TTC549 (cell line): Measurements from ENCODE around the gene MEPCE.
A peak's percentile ranks its signal among the peaks of the same experiment; 100 is the strongest.

Source experiments
- FAIRE-seq: peaks from 2 replicates; lab custom pipeline; 2012; peaks lifted over from hg19 to GRCh38; lab: Jason Lieb, UNC

The MEPCE gene

DNA sequence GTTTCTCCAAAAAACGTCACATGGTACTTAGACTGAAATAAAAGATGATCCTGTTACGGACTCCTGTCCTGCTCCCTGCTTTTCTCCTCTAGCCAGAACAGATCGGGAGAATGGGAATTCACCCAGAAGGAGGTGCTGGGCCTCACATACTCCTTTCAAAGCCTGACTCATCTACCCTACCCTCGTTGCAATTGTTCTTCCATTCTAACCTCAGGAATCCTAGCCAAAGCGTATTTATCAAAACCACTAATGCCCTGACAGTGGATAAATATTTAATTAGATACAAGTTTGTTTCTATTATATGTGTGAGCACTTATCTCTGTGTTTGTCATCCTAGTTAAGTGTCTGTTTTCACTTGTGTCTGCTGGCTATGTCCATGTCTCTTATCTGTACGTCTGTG is 22.9 kb upstream of the MEPCE start:
- FAIRE-seq, result no peak

GRCh38 chr7:100407285-100408180 is 22.1 kb upstream of the MEPCE start:
- no peak for FAIRE-seq

- FAIRE-seq, result no peak
Observed at GRCh38 chr7:100411101-100411500, 18.5 kb upstream of the MEPCE start.

- FAIRE-seq, result no peak
Observed at GRCh38 chr7:100413346-100413745, 16.3 kb upstream of the MEPCE start.

DNA sequence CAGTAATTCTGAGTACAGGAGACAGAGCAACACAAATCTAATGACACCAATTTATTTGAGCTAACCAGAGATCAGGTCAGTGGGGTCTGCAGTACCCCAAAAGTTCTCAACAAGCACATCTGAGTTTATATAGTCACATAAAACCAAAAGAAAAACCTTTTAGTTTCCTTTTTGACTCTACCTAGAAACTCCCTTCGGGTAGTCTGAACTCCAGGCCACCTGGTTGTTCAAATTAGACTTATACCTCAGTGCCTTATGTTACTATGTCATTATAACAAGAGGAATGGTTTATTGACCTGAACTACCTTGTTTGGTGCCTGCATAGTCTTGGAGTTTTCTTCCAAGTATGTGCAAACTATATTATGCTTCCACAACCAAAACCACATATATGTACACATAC is 15.7 kb upstream of the MEPCE start:
- no peak for FAIRE-seq

DNA sequence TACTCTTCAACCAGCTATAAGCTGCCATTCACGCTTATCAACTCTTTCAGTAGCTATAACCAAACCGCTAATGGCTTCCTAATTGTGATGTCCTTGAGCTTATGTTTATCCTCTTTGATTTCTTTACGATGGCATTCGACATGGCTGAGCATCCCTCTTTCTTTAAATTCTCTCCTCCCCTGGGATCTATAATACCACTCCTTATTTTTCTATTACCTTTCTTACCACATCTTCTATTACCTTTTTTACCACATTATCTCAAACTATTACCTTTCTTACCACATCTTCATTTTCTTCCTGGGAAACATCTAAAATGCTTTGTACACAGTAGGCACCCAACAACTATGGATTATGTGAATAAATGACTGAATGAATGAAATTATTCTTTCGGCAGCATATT is 14.2 kb upstream of the MEPCE start:
- no peak for FAIRE-seq

- no peak for FAIRE-seq
Observed at GRCh38 chr7:100418930-100419659, 10.5 kb upstream of the MEPCE start.

DNA sequence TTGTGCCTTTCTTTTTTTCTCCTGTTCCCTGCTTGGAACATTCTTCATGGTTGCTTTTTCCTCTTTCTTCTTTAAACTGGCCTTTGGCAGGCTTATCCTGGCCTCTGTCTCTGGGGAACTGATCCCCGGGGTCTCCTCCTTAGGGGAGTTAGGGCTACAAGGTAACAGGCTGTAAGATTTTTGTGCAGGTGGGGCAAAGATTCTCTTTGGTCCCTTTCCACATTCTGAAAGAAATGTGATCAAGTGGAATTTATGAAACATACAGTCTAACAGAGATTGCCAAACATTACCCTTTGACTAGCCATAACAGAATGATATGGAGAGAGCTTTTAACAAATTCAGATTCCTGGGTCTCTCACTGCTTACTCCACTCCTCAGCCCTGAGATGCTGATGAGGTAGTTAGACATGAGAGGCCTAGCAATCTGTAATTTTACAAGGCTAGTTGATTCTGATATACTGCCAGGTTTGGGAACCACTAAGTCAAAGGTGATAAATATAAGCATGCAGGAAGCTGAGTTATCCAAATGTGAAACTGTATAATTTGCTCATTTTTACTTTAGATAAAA is 9.9 kb upstream of the MEPCE start:
- no peak for FAIRE-seq

- no peak for FAIRE-seq
Observed at GRCh38 chr7:100423315-100423714, 6.3 kb upstream of the MEPCE start.

DNA sequence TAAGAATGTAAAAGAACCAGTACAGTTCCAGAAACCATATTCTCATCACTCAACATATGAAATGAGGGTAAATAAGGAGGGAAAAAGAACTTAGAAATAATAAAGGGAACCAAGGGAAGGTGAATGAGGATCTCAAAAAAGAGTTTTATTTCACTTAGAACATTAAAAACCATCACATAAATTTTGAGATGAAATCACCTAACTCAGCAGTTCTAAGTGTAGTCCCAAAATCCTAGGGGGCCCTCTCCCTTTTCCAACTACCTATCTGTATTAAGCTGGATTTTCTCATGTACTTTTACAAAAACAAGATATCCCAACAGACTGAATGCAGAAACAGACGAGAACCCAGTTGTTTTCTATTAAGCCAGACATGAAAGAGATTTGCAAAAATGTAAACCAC is 4.3 kb upstream of the MEPCE start:
- no peak for FAIRE-seq

GRCh38 chr7:100426516-100426915 is 3.1 kb upstream of the MEPCE start:
- FAIRE-seq, result no peak

DNA sequence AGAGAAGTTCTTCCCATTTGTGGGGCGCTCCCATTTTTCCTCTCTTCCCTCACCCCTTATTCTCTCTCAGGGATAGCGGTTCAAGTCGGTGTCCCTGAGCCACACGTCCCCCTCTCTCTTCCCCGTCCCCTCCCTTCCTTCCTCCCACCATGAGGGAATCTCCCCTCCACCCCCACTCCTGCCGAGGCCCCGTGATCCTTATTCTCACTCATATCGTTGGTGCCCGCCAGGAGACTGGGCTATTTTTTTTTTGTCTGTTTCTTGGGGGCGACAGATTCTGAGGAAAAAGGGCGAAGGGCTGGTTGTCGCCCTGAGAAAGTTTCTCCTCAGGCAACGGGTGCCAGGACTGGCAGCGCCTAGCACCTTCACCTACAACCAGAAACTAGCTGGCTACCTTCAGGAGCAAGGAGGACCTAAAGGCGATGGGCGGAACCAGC is 1.9 kb upstream of the MEPCE start:
- FAIRE-seq, result no peak

DNA sequence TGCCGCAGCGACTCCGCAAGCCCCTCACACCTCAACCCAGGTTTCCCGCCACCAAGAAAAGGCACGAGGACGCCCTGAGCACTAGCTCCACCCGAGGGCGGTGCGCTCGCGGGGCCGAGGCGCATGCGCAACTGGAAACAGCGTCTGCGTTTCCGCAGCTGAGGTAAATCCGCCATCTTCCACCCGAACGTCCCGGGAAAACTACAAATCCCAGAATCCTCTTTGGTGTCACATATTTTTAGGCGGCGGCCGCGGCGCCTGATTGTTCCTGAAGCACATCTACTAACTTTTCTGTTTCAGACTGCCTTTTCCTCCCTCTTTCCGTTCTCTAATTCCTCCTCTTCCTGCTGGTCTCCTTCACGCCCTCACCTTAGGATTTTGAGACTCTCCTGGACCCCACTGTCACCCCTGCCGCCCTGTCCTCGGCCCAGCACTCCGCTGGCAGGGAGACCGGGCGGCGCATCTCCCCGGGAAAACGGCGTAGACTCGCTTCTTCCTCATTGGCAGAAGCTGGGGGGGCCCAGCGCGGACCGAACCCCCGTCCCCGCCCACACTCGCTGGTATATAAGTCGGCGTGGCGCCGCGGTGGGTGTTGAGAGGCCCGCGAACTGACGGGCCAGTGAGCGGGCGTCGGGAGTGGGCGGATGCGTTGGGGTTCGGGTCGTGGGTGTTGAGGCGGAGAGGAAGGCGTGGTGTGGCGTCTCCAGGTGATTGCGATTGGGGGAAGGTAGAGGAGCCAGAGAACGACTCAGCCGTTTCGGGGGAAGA is 1.2 kb upstream of the MEPCE start, which contains the start of gene ZCWPW1:
ZCWPW1 (minus strand) TSS at position 505 of the 768 bp plus-strand sequence. CDS start 8,054 bp downstream, outside the sequence.
- FAIRE-seq, result peak; percentile 70

DNA sequence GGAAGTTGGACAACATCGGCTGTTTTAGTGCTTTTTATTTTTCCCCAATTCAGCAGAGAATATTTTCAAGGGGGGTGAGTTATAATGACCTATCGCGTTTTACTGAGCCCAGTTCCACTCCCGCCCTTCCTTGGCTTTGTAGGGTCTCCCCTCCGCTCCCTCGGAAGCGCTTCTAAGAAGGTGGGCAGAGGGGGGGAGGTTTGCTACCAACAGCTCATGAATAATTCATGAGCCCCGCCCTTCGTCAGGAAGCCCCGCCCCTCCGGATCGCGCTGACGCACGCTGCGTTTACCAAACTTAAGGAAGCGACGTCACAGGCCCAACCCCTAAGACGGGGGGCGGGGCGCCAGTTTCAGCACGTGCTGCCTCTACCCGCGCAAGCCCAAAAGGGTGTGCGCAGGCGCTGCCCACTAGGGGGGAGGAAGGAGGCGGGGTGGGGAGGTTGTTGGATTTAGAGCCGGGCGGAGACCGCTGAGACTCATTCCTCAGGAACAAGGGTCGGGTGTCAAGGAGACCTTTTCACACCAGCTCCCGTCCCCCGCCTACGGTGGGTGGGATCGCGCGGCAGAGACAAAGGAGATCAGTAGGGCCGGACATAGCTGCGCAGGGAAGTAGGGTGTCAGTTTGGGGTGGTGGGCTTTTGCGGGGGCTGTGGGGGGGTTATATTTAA is 529 bp upstream of the MEPCE start:
- peak; percentile 93 for FAIRE-seq

DNA sequence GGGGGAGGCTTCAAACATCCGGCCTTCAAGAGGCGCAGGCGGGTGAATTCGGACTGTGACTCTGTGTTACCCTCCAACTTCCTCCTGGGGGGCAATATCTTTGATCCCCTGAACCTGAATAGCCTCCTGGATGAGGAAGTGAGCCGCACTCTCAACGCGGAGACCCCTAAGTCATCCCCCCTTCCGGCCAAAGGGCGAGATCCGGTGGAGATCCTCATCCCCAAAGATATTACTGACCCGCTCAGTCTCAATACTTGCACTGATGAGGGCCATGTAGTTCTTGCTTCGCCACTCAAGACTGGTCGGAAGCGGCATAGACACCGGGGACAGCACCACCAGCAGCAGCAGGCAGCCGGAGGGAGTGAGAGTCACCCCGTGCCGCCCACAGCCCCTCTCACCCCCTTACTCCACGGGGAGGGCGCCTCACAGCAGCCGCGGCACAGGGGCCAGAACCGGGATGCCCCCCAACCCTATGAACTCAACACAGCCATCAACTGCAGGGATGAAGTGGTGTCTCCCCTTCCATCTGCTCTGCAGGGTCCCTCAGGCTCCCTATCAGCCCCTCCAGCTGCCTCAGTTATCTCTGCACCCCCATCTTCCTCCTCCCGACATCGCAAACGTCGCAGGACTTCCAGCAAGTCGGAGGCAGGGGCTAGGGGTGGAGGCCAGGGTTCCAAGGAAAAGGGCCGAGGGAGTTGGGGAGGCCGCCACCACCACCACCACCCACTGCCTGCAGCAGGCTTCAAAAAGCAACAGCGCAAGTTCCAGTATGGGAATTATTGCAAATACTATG is 1.1 kb downstream of the MEPCE start:
- FAIRE-seq, result no peak

DNA sequence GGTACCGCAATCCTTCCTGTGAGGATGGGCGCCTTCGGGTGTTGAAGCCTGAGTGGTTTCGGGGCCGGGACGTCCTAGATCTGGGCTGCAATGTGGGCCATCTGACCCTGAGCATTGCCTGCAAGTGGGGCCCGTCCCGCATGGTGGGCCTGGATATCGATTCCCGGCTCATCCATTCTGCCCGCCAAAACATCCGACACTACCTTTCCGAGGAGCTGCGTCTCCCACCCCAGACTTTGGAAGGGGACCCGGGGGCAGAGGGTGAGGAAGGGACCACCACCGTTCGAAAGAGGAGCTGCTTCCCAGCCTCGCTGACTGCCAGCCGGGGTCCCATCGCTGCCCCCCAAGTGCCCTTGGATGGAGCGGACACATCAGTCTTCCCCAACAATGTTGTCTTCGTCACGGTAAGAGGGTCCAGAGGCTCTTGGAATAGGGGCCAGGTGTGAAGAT is 1.7 kb downstream of the MEPCE start:
- no peak for FAIRE-seq

- FAIRE-seq, result no peak
Observed at GRCh38 chr7:100432053-100432452, 2.4 kb downstream of the MEPCE start.

GRCh38 chr7:100432621-100433275 is 3.1 kb downstream of the MEPCE start:
- no peak for FAIRE-seq

DNA sequence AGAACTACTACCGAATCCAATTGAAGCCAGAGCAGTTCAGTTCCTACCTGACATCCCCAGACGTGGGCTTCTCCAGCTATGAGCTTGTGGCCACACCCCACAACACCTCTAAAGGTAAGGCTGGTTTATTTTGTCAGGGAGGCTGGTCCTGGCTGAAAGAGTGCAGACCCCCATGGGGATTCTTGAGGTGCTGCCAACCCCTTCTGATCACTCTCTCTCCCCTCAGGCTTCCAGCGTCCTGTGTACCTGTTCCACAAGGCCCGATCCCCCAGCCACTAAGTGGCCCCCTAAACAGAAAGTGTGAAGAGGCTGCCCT is 3.6 kb downstream of the MEPCE start:
- FAIRE-seq, result no peak

- no peak for FAIRE-seq
Observed at GRCh38 chr7:100433592-100434296, 4.1 kb downstream of the MEPCE start.
